Activated CD8-positive, alpha-beta T cell treated with anti-CD3 and anti-CD28 coated beads for 36 hours (primary cell): ENCODE measurements around the gene AUTS2. TPM values are rescaled to one million over a fixed set of nuclear protein-coding genes. Genes with fewer than 3 reads are reported as not detected.

Experiments used
- ATAC-seq: fragments of 200-7000 bp; cut with Tn5 transposase; one replicate; pipeline ENCODE4 v1.10.0; 2021; ENCODE audit warnings: mild to moderate bottlenecking, moderate library complexity
- CTCF ChIA-PET: fragments of 350-600 bp; sonication (Branson Sonifier 250); formaldehyde crosslinking; loops from one replicate; lab custom pipeline; 2021; ENCODE audit warnings: antibody characterized with exemption; lab: Charles Lee
- POLR2A ChIA-PET: fragments of 350-600 bp; sonication (Branson Sonifier 250); formaldehyde crosslinking; loops from one replicate; lab custom pipeline; 2021; ENCODE audit warnings: antibody characterized with exemption; lab: Charles Lee
- DNase-seq: peaks from one replicate; pipeline ENCODE4 v3.0.0-alpha.2; 2020
- H3K27ac Mint-ChIP-seq: one replicate; pipeline ENCODE4 v1.8.0; 2021; ENCODE audit warnings: mild to moderate bottlenecking, mixed read lengths
- H3K27me3 Mint-ChIP-seq: one replicate; pipeline ENCODE4 v1.8.0; 2021; ENCODE audit warnings: mixed read lengths
- H3K36me3 Mint-ChIP-seq: one replicate; pipeline ENCODE4 v1.8.0; 2021; ENCODE audit warnings: low read depth, mixed read lengths
- H3K4me1 Mint-ChIP-seq: one replicate; pipeline ENCODE4 v1.8.0; 2021; ENCODE audit warnings: low read depth, mixed read lengths
- H3K4me3 Mint-ChIP-seq: one replicate; pipeline ENCODE4 v1.8.0; 2021; ENCODE audit warnings: mild to moderate bottlenecking, moderate library complexity, mixed read lengths
- H3K9me3 Mint-ChIP-seq: one replicate; pipeline ENCODE4 v1.8.0; 2021; ENCODE audit warnings: mixed read lengths
- CTCF ChIP-seq: fragments of 200-600 bp; IDR thresholded peaks from one replicate; pipeline ENCODE4 v1.8.0; 2022; ENCODE audit warnings: antibody characterized with exemption, mild to moderate bottlenecking
- intact Hi-C: fragments of 100-400 bp; cut with micrococcal nuclease; formaldehyde crosslinking; loops from one replicate; pipeline ENCODE4 v1.10.0; 2022
- total RNA-seq, 2 experiments: library from RNA; stranded (reverse); gene quantifications; one replicate each; pipeline ENCODE4 v1.2.3, GENCODE V29; 2021

Gene AUTS2
- total RNA-seq, 2 experiments from 2014 or later, result 3.1 to 3.3 TPM

- Mint-ChIP-seq H3K27ac (no peak overlapping the region), H3K27me3 (no peaks in the 10 kb centered on the region), H3K4me3 (no peak overlapping the region), H3K4me1 (no peaks in the 10 kb centered on the region), H3K9me3 (no peaks in the 10 kb centered on the region), H3K36me3 (no peaks in the 10 kb centered on the region)
- POLR2A ChIA-PET, result no interaction called here
- DNase-seq (no peak), ATAC-seq (no peak)
- TF ChIP-seq CTCF, result no peak
- intact Hi-C loops, result no loop called here
- CTCF ChIA-PET, result interaction anchor here (1.5 kb wide), 1 partner anchor 9 kb away, joined by 4 read pairs; no protein-coding TSS in a partner anchor
Observed at GRCh38 chr7:70533614-70534013, 935.3 kb downstream of the AUTS2 start.

- Mint-ChIP-seq H3K36me3 (no peaks in the 10 kb centered on the region), H3K4me1 (no peaks in the 10 kb centered on the region), H3K9me3 (no peaks in the 10 kb centered on the region), H3K27me3 (peaks cover 2% of the 10 kb centered on the region), H3K4me3 (no peak overlapping the region), H3K27ac (no peak overlapping the region)
- ChIA-PET CTCF (no interaction called here), POLR2A (no interaction called here)
- DNase-seq, result no peak
- intact Hi-C loops, result no loop called here
- no peak for TF ChIP-seq CTCF
- ATAC-seq, result no peak
Observed at GRCh38 chr7:70539205-70539604, 940.9 kb downstream of the AUTS2 start.

GRCh38 chr7:70539617-70540016 is 941.3 kb downstream of the AUTS2 start:
- ChIA-PET POLR2A (no interaction called here), CTCF (no interaction called here)
- intact Hi-C loops, result no loop called here
- DNase-seq, result no peak
- TF ChIP-seq CTCF, result no peak
- no peaks in the 10 kb centered on the region for H3K4me1 Mint-ChIP-seq
- H3K9me3 Mint-ChIP-seq, result no peaks in the 10 kb centered on the region
- H3K27ac Mint-ChIP-seq, result no peak overlapping the region
- peaks cover 2% of the 10 kb centered on the region for H3K27me3 Mint-ChIP-seq
- no peak overlapping the region for H3K4me3 Mint-ChIP-seq
- ATAC-seq, result no peak
- no peaks in the 10 kb centered on the region for H3K36me3 Mint-ChIP-seq

- intact Hi-C loops, result no loop called here
- POLR2A ChIA-PET, result no interaction called here
- no peaks in the 10 kb centered on the region for H3K36me3 Mint-ChIP-seq
- no peak overlapping the region for H3K4me3 Mint-ChIP-seq
- ATAC-seq (no peak), DNase-seq (no peak)
- no peak for TF ChIP-seq CTCF
- H3K9me3 Mint-ChIP-seq, result no peaks in the 10 kb centered on the region
- CTCF ChIA-PET, result no interaction called here
- H3K4me1 Mint-ChIP-seq, result no peaks in the 10 kb centered on the region
- peaks cover 2% of the 10 kb centered on the region for H3K27me3 Mint-ChIP-seq
- no peak overlapping the region for H3K27ac Mint-ChIP-seq
Observed at GRCh38 chr7:70540641-70541040, 942.4 kb downstream of the AUTS2 start.

GRCh38 chr7:70542750-70543376 is 944.6 kb downstream of the AUTS2 start:
- ChIA-PET CTCF (interaction anchor here (0.6 kb wide), 1 partner anchor 240 kb away, joined by 3 read pairs; no protein-coding TSS in a partner anchor), POLR2A (no interaction called here)
- TF ChIP-seq CTCF, result no peak
- H3K4me3 Mint-ChIP-seq, result no peak overlapping the region
- DNase-seq (no peak), ATAC-seq (no peak)
- H3K36me3 Mint-ChIP-seq, result no peaks in the 10 kb centered on the region
- peaks cover 3% of the 10 kb centered on the region for H3K27me3 Mint-ChIP-seq
- no peaks in the 10 kb centered on the region for H3K4me1 Mint-ChIP-seq
- intact Hi-C loops, result no loop called here
- no peak overlapping the region for H3K27ac Mint-ChIP-seq
- no peaks in the 10 kb centered on the region for H3K9me3 Mint-ChIP-seq
